ENCODE data around the gene RASGRP1.

DNA sequence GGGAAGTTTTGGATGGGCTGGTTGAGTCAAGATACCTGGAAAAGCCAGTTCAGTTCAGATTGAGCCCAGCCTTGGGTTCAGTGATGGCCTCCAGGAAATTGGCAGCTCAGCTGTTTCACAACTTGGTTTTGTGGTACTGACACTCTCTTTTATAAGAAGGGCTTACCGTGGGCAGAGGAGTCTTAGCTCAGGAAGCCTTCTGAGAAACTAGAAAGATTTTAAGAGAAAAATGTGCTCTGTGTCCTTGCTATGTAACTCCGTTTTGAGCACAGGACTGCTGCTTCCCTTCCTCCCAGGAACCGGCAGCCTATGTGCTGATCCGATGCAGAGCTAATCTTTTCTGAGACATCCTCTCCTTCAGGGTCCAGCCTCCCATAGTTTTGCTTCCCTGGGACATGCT lies 46.6 kb upstream of the RASGRP1 start:
- TF ChIP-seq, protein P1, sequence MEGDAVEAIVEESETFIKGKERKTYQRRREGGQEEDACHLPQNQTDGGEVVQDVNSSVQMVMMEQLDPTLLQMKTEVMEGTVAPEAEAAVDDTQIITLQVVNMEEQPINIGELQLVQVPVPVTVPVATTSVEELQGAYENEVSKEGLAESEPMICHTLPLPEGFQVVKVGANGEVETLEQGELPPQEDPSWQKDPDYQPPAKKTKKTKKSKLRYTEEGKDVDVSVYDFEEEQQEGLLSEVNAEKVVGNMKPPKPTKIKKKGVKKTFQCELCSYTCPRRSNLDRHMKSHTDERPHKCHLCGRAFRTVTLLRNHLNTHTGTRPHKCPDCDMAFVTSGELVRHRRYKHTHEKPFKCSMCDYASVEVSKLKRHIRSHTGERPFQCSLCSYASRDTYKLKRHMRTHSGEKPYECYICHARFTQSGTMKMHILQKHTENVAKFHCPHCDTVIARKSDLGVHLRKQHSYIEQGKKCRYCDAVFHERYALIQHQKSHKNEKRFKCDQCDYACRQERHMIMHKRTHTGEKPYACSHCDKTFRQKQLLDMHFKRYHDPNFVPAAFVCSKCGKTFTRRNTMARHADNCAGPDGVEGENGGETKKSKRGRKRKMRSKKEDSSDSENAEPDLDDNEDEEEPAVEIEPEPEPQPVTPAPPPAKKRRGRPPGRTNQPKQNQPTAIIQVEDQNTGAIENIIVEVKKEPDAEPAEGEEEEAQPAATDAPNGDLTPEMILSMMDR (IDR thresholded peaks at IDR 0.05), result no peak
- TF ChIP-seq POLR2AphosphoS5 (IDR thresholded peaks at IDR 0.05; ENCODE audit: low read depth, low read length), result no peak
- TF ChIP-seq, protein P2, sequence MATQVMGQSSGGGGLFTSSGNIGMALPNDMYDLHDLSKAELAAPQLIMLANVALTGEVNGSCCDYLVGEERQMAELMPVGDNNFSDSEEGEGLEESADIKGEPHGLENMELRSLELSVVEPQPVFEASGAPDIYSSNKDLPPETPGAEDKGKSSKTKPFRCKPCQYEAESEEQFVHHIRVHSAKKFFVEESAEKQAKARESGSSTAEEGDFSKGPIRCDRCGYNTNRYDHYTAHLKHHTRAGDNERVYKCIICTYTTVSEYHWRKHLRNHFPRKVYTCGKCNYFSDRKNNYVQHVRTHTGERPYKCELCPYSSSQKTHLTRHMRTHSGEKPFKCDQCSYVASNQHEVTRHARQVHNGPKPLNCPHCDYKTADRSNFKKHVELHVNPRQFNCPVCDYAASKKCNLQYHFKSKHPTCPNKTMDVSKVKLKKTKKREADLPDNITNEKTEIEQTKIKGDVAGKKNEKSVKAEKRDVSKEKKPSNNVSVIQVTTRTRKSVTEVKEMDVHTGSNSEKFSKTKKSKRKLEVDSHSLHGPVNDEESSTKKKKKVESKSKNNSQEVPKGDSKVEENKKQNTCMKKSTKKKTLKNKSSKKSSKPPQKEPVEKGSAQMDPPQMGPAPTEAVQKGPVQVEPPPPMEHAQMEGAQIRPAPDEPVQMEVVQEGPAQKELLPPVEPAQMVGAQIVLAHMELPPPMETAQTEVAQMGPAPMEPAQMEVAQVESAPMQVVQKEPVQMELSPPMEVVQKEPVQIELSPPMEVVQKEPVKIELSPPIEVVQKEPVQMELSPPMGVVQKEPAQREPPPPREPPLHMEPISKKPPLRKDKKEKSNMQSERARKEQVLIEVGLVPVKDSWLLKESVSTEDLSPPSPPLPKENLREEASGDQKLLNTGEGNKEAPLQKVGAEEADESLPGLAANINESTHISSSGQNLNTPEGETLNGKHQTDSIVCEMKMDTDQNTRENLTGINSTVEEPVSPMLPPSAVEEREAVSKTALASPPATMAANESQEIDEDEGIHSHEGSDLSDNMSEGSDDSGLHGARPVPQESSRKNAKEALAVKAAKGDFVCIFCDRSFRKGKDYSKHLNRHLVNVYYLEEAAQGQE (IDR thresholded peaks at IDR 0.05; ENCODE audit: insufficient read depth in 1 of 2, low read depth in 2 of 2, low read length in 1 of 2), result no peak
- TF ChIP-seq TCF7L2 (IDR thresholded peaks at IDR 0.05; ENCODE audit: low read depth, low read length), result no peak
